GM19463 (cell line): ENCODE data around the gene FAM216A.
A peak's percentile ranks its signal among the peaks of the same experiment; 100 is the strongest.
"Not testable (repeated sequence)": the region's sequence is repeated elsewhere in the genome, so short reads cannot be mapped to it uniquely, and the experiment has no call there.

Experiments
- ATAC-seq: cut with Tn5 transposase; IDR thresholded peaks from one replicate; pipeline ENCODE4 v1.9.1; 2021; ENCODE audit warnings: mild to moderate bottlenecking, moderate library complexity; ENCODE audit not compliant: unreplicated experiment

FAM216A gene

DNA sequence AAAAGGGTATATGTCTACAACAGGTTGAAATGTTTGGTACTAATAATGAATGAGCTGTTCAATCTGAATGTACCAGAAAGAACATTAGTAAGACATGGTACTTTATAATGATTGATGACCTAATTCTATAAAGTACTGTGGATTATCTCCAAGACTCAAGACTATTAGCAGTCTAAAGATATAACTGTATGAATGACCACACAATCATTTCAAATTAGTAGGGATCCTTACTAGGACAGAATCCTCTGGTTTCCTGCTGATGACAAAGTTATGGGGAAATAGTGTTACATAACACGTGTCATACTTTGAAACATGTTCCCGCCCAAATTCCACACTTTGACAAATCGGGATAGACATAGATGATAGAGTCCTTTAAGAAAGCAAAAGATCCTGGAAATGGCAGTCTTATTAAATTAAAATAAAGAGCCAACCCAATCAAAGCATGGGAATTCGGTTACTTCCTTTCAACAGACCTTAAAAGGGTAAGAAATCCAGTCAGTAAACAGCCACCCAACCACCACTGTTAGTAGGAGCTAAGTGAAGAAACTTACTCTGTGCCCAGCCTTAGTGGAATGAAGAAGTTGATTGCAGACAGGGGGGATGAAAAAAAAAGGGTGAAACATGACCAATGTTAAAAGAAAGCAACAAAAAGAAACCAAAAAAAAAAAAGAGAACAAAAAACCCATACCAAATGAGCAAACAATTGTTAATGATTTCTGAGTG is 30.5 kb downstream of the FAM216A start:
- ATAC-seq: no peak

DNA sequence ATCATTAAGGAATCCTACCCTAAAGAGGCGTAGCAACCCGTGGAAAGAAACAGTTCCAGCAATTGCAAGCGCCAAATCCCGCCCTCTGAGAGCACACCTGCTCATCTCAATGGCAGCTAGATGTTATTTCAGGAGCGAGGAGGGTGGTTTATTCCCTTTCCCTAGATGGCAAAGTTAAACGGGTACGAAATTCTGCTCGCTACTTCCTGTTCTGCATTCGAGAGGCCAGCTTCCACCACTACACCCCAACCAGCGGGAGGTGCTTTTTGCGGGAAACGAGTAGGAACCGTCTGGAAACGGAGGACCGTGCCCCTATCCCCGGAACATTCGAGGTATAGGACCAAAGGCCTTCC is 32.7 kb downstream of the FAM216A start:
- no peak for ATAC-seq

DNA sequence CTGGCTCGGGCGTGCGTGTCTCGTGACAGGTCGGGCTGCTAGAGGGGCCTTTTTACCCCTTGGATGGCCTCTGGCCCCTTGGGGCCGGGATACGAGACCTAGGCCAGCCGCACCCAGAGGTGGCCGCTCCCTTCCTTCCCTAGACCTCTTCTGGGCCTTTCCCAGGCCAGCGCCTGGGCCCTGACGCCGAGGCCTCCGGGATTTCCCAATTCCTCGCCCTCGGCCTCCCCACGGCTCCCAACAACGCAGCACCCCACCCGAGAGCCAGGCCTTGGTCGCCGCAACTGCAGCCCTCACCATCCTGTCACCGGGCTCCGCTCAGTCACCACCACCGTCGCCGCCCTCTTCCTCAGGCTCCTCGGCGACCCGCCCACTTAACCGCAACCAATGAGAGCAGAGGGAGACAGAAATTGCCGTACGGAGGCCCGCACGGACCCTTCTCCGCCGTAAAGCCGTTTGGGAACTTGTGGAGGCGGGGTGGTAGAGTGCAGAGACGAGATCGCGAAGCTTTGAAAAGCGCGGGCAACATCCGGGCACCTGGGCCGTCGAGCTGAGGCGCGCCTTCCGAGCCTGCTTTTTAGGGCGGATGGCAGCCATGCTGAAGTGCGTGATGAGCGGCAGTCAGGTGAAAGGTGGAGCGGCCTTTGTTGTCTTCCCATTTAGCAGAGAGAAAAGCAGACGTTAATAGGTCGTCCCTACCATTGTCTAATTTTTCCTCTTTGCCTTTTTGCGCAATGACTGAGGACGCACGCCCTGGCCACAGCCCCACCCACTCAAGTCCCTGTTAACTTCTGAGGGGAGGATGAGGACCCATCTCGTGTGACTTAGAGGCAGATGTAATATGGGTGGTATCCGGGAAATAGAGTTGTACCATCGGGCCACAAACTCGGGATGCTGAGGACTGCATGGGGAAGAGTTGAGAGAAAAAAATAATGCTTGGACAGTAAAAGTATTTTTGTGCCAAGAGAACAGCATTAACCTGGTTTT is 33.4 kb downstream of the FAM216A start, which contains the start of the genes RAD9B and VPS29:
TSS of gene RAD9B (plus strand) at position 580 of the 987 bp plus-strand sequence. CDS start at position 587, 7 bp downstream.
TSS of gene VPS29 (minus strand) at position 360 of the 987 bp plus-strand sequence. CDS start at position 300, 60 bp downstream.
- ATAC-seq: peak; percentile 93

DNA sequence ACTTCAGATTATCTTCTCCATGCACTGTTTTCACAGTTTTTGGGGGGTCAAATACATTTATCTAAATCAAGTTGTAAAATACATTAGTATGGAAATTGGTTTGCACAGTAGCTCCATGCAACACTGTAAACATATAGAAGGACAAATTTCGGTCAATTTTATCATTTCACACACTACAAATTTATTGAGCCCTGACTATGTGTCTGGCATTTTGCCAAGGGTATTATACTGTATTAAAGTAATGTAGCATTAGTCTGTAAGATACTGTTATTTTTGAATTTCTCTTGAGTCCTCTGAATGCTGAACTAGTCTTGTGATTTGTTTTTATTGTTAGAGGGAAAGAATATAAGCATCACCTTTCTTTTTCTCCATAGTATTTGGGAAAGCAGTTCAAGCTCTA is 34.8 kb downstream of the FAM216A start:
- ATAC-seq: no peak

DNA sequence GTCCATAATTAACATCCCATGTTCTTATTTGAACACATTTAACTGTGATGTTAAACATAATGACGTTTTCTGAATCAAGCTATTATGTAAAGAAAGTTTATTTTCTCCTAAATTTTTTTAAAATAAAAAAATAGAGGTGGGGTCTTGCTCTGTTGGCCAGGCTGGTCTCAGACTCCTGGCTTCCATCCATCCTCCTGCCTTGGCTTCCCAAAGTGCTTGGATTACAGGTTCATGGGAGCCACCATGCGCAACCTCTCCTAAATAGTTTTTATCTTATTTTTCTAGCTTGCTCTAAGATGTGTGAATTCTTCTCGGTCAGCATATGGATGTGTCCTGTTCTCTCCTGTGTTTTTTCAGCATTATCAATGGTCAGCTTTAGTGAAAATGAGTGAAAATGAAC is 36.7 kb downstream of the FAM216A start:
- no peak for ATAC-seq

DNA sequence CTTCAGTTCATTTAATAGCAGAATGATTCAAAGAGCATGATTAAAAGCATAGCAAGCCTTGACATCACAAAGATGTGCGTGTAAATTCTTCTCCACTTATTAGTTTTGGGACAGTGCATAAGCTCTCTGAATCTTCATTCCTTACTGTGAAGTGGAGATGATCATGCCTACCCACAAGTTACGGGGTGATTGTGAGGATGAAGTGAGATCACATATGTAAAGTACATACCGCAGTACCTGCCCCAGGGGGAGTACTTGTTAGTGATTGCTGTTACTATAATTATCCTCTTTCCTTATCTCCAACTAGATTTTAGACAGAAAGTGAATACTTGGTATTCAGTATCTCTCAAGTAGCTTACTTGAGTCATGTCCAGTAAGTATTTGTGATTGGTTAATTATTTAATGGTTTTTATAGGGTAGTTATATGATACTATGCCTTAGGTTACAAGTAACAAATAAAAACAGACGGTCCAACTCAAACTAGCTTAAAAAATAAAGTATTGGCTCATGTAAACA is 39.5 kb downstream of the FAM216A start:
- ATAC-seq: no peak

DNA sequence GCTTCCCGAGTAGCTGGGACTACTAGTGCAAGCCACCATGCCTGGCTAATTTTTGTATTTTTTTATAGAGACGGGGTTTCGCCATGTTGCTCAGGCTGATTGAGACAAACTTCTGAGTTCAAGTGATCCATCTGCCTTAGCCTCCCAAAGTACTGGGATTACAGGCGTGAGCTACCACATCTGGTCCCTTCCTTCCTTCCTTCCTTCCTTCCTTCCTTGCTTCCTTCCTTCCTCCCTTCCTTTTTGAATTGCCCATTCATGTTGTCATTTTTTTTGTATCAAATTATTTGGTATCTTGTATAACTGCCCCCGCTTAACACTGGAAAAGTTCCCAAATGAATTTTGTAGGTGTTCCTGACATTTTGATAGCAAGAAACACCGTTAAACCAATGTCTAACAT is 45.2 kb downstream of the FAM216A start:
- no peak for ATAC-seq

DNA sequence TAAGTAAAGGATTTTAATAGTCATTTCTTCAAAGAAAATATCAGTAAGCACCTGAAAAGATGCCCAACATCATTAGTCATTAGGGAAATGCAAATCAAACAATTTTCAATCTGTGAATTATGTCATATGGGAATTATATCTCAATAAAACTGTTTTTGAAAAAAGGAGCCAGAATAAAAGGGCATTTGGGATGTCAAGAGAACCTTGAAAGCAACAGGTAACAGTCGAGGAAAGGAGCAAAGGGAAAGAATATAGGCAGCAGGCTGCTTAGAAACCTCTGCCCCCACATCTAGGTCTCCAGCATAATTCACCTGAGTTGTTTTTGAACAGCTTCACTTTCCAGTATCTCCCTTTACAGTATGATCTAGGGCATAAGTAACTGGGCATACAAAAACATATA is 45.7 kb downstream of the FAM216A start:
- ATAC-seq: no peak

DNA sequence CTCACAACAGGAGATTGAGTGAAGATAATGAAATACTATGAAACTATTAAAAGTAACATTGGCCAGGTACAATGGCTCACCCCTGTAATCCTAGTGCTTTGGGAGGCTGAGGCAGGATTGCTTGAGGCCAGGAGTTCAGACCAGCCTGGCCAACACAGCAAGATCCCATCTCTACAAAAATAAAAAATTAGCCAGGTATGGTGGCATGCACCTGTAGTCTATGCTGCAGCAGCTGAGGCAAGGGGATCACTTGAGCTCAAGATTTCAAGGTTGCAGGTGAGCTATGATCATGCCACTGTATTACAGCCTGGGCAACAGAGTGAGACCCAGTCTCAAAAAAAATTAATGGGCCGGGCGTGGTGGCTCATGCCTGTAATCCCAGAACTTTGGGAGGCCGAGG is 48.4 kb downstream of the FAM216A start:
- no peak for ATAC-seq

DNA sequence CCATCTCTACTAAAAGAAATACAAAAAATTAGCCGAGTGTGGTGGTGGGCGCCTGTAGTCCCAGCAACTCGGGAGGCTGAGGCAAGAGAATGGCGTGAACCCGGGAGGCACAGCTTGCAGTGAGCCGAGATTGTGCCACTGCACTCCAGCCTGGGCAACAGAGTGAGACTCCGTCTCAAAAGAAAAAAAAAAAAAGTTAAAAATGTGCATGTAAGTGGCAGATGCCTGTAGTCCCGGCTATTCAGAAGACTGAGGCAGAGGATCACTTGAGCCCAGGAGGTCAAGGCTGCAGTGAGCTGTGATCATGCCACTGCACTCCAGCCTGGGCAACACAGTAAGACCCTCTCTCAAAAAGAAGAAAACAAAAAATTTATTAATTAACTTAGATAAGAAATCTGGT is 49.4 kb downstream of the FAM216A start:
- ATAC-seq: not testable (repeated sequence)

DNA sequence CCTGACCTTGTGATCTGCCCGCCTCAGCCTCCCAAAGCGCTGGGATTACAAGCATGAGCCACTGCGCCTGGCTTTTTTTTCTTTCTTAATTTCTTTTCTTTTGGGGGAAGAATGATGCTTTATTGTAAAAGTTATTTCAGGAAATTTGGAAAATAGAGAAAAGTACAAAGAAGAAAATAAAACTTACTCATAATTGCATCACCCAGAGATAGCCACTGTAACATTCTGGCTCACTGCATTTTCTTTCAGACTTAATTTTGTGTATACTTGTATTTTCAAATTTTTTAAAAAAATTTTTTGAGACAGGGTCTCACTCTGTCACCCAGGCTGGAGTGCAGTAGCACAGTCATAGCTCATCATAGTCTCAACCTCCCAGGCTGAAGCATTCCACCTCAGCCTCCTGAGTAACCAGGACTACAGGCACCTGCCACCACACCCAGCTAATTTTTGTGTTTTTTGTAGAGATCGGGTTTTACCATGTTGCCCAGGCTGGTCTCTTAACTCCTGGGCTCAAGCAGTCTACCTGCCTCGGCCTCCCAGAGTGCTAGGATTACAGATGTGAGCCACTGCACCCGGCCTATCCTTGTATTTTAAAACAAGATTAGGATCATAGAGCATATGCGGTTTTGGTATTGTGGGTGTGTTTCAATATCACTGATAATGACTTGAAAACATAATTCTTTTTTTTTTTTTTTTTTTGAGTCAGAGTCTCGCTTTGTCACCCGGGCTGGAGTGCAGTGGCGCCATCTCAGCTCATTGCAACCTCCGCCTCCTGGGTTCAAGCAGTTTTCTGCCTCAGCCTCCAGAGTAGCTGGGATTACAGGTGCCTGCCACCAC is 52.4 kb downstream of the FAM216A start:
- ATAC-seq: not testable (repeated sequence)

DNA sequence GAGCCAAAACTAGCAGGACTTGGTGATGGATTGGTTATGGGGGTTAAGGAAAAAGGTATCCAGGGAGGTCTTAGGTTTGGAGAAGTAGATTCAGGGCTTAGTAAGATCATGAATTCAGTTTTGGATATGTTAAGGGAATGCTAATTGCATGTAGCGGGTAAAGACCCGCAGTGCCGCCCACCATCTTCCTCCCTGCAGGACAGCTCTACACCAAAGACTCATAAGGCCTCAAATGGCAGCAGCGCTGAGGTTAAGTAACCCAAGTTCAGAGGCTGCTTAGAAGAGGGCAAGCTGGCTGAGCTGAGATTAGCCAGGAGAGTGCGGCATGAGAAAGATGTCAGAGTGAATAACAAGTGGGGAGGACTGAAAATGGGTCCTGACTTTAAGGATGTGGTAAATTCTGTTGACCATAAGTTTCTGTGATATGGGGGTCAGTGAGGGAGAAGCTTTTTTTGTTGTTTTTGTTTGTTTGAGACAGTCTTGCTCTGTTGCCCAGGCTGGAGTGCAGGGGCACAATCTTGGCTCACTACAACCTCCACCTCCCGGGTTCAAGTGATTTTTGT is 59.7 kb downstream of the FAM216A start:
- no peak for ATAC-seq

DNA sequence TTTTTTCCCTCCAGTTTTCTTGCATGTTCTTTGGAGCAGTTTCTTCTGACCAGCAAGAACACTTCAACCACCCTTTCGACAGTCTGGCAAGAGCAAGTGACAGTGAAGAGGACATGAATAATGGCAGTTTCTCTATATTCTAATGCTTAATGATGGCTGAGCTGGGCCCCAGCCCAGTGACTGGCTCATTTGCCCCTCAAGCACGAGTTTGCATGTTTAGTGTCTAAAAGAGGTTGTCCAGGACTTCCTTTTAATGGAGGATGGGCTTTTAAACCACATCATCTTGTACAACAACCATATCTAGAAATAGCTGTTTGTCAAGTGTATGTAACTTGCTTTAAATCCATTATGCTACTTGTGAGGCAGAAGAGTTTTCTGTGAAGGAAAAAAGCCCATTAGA is 61.9 kb downstream of the FAM216A start:
- ATAC-seq: no peak

DNA sequence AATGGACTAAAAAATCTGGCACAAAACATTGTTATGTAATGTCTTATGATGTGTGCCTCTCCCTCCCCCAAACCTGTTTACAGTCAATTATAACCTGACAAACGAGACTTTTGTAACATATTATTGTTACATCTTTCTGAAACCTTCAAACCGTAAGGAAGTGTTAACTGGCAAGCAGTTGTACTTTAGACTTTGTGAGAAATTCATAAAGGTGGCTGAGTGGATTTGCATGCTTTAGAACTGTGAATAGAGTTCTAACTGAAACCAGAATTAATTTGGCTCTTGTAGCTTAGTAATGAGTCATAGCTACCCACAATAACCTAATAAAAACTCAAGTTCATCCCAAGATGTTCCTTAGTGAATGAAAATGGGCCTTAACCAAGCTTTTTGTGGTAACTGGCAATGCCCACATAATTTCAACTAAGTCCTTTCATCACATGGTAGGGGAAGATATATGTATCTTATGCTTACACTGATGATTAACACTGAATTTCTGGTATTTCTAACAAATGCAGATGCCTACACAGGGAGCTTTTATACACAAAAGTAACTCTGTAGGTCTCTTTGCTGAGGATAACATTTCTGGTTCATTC is 63.2 kb downstream of the FAM216A start:
- peak; percentile 89 for ATAC-seq

DNA sequence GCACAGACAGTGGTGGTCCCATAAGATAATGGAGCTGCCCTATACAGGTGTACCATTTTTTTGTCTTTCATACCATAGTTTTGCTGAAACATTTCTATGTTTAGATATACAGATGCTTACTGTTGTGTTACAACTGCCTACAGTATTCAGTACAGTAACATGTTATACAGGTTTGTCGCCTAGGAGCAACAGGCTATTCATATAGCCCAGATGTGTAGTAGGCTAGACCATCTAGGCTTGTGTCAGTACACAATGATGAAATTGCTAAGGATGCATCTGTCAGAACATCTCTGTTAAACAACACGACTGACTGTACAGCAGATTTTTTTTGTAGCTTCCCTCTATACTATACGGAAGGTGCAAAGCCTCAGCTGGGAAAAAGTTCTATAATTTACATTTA is 64.0 kb downstream of the FAM216A start:
- ATAC-seq: no peak

DNA sequence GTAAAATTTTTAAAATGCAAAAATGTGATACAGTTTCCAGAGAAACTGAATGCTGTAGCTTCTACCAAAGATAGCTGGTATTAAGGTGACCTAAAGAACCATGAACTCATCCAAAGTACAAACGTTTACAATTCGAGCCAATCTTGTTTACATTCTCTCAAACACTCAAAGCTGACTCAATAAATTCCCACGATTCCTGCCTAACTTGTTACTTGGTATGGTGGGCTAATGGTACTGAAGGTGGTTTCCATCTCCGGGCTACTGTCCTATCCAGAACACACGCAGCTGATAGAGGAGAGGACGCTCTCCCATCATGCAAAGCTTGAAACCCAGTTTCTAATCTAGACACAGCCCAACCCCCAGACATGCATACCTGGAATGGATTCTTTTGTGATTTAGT is 65.0 kb downstream of the FAM216A start:
- no peak for ATAC-seq

DNA sequence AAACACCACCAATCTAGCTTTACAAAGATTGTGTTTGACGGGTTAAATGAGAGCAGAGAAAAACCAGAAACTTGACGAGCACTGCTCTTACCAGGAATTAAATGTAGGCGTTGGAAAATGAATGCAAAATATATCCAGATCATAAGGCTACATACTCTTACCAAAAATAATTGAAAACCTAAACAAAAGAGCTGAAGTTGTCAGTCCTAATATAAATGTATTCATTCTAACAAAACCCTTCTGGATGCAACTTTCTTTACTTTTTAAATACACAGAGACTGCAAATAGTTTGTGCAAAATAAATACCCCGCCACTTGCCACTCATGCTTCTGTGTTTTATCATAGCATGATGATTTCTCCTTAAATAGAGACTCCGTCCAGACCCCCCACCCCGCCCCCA is 66.2 kb downstream of the FAM216A start:
- no peak for ATAC-seq

DNA sequence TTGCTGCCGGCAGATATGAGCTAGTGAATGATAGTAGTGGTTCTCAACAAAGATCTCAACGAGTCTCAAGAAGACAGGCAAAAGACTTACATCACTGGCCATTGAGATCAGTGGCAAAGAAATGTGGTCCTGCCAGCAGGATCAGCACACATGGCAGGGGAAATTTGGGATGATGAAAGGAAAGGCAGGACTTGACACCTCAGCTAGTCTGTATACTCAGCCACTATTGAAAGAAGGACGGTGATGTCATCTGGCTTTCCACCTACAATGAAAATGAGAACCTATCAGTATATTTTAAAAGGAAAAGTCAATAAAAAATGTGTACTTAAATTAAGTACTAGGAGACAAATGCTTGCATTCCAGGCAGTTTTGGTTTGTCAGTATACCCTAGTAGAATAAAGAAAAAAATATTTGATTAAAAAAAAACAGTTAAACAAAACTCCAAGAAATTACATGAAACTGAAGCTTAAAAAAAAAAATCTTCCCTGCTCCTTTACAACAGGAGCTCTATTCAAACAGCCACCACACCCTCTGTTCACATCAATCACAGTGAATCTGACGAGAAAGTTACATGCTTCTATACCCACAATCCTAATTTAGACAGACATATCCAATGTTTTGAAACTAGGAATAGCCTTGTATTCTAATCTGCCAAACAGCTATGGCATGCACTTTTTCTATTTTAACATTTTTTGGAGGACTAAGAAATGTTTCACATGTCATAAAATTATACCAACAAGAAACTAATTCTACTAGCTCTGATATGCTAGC is 68.4 kb downstream of the FAM216A start:
- no peak for ATAC-seq
